Neural cell (in vitro differentiated cells): ENCODE results near the gene FBP2.

Experiments
- EP300 ChIP-seq: fragments of 450-650 bp; conservative IDR thresholded peaks from 2 replicates; pipeline ENCODE4 v1.6.1; 2014; ENCODE audit warnings: antibody characterized with exemption, mild to moderate bottlenecking, moderate library complexity; ENCODE audit not compliant: poor library complexity, severe bottlenecking
- EZH2 ChIP-seq: fragments of 200-600, 300-800 bp; shearing (Covaris generic), sonication (generic); IDR thresholded peaks from 2 replicates; pipeline ENCODE4 v1.6.1; 2014; ENCODE audit warnings: antibody characterized with exemption, low read length, borderline replicate concordance, mild to moderate bottlenecking; ENCODE audit not compliant: insufficient read depth, poor library complexity, severe bottlenecking
- MXI1 ChIP-seq: fragments of 450-650 bp; conservative IDR thresholded peaks from 2 replicates; pipeline ENCODE4 v1.6.1; 2014; ENCODE audit warnings: antibody characterized with exemption, mild to moderate bottlenecking; ENCODE audit not compliant: poor library complexity, severe bottlenecking
- POLR2AphosphoS5 ChIP-seq: IDR thresholded peaks from 2 replicates; pipeline ENCODE4 v1.6.1; 2012
- RAD21 ChIP-seq: fragments of 450-650 bp; conservative IDR thresholded peaks from 2 replicates; pipeline ENCODE4 v1.6.1; 2014; ENCODE audit warnings: antibody characterized with exemption, mild to moderate bottlenecking, moderate library complexity
- SMC3 ChIP-seq: fragments of 450-650 bp; conservative IDR thresholded peaks from 2 replicates; pipeline ENCODE4 v1.6.1; 2014; ENCODE audit warnings: antibody characterized with exemption, mild to moderate bottlenecking, moderate library complexity; ENCODE audit not compliant: poor library complexity
- TAF1 ChIP-seq: IDR thresholded peaks from 2 replicates; pipeline ENCODE4 v1.6.1; 2012; ENCODE audit warnings: low read depth
- TF ChIP-seq, protein P1 (sequence below): fragments of 450-650 bp; IDR thresholded peaks from 2 replicates; pipeline ENCODE4 v1.5.1; 2014; ENCODE audit warnings: antibody characterized with exemption, mild to moderate bottlenecking, moderate library complexity; ENCODE audit not compliant: poor library complexity, severe bottlenecking
- TF ChIP-seq, protein P2 (sequence below): IDR thresholded peaks from 2 replicates; pipeline ENCODE4 v1.6.1; 2012; ENCODE audit warnings: borderline replicate concordance

DNA sequence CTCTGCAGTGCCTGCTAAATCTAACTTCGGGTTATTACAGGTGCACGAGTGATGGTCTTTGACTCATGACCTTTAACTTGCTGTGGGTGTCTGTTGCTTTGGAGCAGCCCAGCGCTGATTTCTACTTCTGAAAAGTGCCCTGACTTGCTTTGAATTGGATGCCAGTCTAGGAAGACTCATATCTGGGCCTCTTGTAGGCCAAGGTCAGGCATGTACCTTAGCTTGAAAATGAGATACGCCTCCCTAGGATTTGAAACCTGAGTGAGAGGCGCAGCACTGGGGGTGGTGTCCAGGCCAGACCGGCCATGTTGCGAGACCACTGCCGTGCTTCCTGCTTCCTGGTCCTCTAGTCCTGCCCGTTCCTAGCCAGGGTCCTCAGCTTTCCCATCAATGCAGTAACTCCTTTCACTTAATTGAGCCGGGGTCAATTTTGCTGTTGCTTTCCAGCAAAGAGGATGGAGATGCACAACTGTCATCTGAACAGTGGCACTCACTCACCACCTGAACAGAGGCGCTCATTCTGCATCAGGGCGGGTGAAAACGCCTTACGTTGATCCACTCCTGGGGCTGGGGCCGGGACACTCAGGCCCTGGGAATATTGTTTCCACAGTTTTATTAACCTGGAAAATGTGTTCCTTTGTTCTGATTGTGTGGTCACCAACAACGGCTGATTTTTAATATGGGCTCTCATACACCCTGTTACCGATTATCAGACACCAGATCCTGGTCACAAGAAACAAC, 24.5 kb downstream of the FBP2 start:
- TF ChIP-seq EZH2 (no peak), EP300 (no peak), POLR2AphosphoS5 (no peak), SMC3 (no peak), RAD21 (no peak), TAF1 (no peak), MXI1 (no peak)
- TF ChIP-seq, protein P1, sequence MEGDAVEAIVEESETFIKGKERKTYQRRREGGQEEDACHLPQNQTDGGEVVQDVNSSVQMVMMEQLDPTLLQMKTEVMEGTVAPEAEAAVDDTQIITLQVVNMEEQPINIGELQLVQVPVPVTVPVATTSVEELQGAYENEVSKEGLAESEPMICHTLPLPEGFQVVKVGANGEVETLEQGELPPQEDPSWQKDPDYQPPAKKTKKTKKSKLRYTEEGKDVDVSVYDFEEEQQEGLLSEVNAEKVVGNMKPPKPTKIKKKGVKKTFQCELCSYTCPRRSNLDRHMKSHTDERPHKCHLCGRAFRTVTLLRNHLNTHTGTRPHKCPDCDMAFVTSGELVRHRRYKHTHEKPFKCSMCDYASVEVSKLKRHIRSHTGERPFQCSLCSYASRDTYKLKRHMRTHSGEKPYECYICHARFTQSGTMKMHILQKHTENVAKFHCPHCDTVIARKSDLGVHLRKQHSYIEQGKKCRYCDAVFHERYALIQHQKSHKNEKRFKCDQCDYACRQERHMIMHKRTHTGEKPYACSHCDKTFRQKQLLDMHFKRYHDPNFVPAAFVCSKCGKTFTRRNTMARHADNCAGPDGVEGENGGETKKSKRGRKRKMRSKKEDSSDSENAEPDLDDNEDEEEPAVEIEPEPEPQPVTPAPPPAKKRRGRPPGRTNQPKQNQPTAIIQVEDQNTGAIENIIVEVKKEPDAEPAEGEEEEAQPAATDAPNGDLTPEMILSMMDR: no peak
- TF ChIP-seq, protein P2, sequence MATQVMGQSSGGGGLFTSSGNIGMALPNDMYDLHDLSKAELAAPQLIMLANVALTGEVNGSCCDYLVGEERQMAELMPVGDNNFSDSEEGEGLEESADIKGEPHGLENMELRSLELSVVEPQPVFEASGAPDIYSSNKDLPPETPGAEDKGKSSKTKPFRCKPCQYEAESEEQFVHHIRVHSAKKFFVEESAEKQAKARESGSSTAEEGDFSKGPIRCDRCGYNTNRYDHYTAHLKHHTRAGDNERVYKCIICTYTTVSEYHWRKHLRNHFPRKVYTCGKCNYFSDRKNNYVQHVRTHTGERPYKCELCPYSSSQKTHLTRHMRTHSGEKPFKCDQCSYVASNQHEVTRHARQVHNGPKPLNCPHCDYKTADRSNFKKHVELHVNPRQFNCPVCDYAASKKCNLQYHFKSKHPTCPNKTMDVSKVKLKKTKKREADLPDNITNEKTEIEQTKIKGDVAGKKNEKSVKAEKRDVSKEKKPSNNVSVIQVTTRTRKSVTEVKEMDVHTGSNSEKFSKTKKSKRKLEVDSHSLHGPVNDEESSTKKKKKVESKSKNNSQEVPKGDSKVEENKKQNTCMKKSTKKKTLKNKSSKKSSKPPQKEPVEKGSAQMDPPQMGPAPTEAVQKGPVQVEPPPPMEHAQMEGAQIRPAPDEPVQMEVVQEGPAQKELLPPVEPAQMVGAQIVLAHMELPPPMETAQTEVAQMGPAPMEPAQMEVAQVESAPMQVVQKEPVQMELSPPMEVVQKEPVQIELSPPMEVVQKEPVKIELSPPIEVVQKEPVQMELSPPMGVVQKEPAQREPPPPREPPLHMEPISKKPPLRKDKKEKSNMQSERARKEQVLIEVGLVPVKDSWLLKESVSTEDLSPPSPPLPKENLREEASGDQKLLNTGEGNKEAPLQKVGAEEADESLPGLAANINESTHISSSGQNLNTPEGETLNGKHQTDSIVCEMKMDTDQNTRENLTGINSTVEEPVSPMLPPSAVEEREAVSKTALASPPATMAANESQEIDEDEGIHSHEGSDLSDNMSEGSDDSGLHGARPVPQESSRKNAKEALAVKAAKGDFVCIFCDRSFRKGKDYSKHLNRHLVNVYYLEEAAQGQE: no peak
